Midbrain (tissue), 1 donor: ENCODE results near the gene CLDN9.
"Not testable (repeated sequence)": the region's sequence is repeated elsewhere in the genome, so short reads cannot be mapped to it uniquely, and the experiment has no call there.

Experiments
- DNase-seq: peaks from one replicate; lab custom pipeline; 2025; lab: John Stamatoyannopoulos, UW

Gene CLDN9

GRCh38 chr16:3032624-3033023 is 19.9 kb downstream of the CLDN9 start:
- no peak for DNase-seq

GRCh38 chr16:3035289-3035971 is 22.7 kb downstream of the CLDN9 start:
- DNase-seq, result no peak

GRCh38 chr16:3035972-3036725 is 23.4 kb downstream of the CLDN9 start:
- no peak for DNase-seq

- DNase-seq, result no peak
Observed at GRCh38 chr16:3036726-3037315, 24.1 kb downstream of the CLDN9 start, which contains the start of gene BICDL2. BICDL2 (minus strand) TSS chr16:3036944; CDS start chr16:3035496, 1,448 bp downstream.

- no peak for DNase-seq
Observed at GRCh38 chr16:3038256-3038655, 25.5 kb downstream of the CLDN9 start.

- no peak for DNase-seq
Observed at GRCh38 chr16:3038896-3039295, 26.2 kb downstream of the CLDN9 start.

- DNase-seq, result no peak
Observed at GRCh38 chr16:3042376-3042775, 29.7 kb downstream of the CLDN9 start.

- no peak for DNase-seq
Observed at GRCh38 chr16:3044708-3045107, 32.0 kb downstream of the CLDN9 start.

GRCh38 chr16:3045758-3046640 is 33.3 kb downstream of the CLDN9 start, which contains the start of gene MMP25:
MMP25 (plus strand) TSS chr16:3046561; CDS start chr16:3046918, 357 bp downstream.
- no peak for DNase-seq

GRCh38 chr16:3046641-3047386 is 34.1 kb downstream of the CLDN9 start:
- DNase-seq, result no peak

GRCh38 chr16:3047387-3047720 is 34.6 kb downstream of the CLDN9 start:
- DNase-seq, result no peak

GRCh38 chr16:3049921-3050481 is 37.3 kb downstream of the CLDN9 start:
- no peak for DNase-seq

- no peak for DNase-seq
Observed at GRCh38 chr16:3050487-3050886, 37.8 kb downstream of the CLDN9 start.

GRCh38 chr16:3051009-3051408 is 38.3 kb downstream of the CLDN9 start:
- no peak for DNase-seq

GRCh38 chr16:3051494-3051893 is 38.8 kb downstream of the CLDN9 start:
- DNase-seq, result no peak

GRCh38 chr16:3052571-3053329 is 40.0 kb downstream of the CLDN9 start:
- DNase-seq, result not testable (repeated sequence)

- not testable (repeated sequence) for DNase-seq
Observed at GRCh38 chr16:3053330-3053710, 40.6 kb downstream of the CLDN9 start.

GRCh38 chr16:3054965-3055733 is 42.4 kb downstream of the CLDN9 start:
- no peak for DNase-seq

- DNase-seq, result not testable (repeated sequence)
Observed at GRCh38 chr16:3055734-3056115, 43.0 kb downstream of the CLDN9 start.
